KMS-11 (cell line): ENCODE results near the gene DET1.

ENCODE experiments used
- H2AFZ ChIP-seq: fragments of 200-600 bp; sonication (generic); 2 replicates; pipeline ENCODE4 v1.6.1; 2016; ENCODE audit warnings: antibody characterized with exemption, mixed run types, low read depth
- H3K27ac ChIP-seq: fragments of 200-600 bp; sonication (generic); 2 replicates; pipeline ENCODE4 v1.6.1; 2016; ENCODE audit warnings: mild to moderate bottlenecking, mixed run types
- H3K27me3 ChIP-seq: fragments of 200-600 bp; sonication (generic); 2 replicates; pipeline ENCODE4 v1.6.1; 2017; ENCODE audit warnings: mild to moderate bottlenecking, low read depth, mixed run types, moderate library complexity; ENCODE audit not compliant: insufficient read depth
- H3K36me3 ChIP-seq: fragments of 200-600 bp; sonication (generic); 2 replicates; pipeline ENCODE4 v1.6.1; 2017; ENCODE audit warnings: mild to moderate bottlenecking, mixed run types; ENCODE audit not compliant: insufficient read depth
- H3K4me1 ChIP-seq: fragments of 200-600 bp; sonication (generic); 2 replicates; pipeline ENCODE4 v1.6.1; 2016; ENCODE audit warnings: mild to moderate bottlenecking, low read depth, mixed run types; ENCODE audit not compliant: poor library complexity, severe bottlenecking
- H3K4me2 ChIP-seq: fragments of 200-600 bp; sonication (generic); 2 replicates; pipeline ENCODE4 v1.7.0; 2016; ENCODE audit warnings: mild to moderate bottlenecking, mixed run types
- H3K4me3 ChIP-seq: fragments of 200-600 bp; sonication (generic); IDR thresholded peaks from 2 replicates; pipeline ENCODE4 v1.6.1; 2017; ENCODE audit warnings: low read depth, low read length, mixed read lengths; ENCODE audit not compliant: insufficient read depth
- H3K79me2 ChIP-seq: fragments of 200-600 bp; sonication (generic); 2 replicates; pipeline ENCODE4 v1.6.1; 2016; ENCODE audit warnings: low read depth, mixed run types; ENCODE audit not compliant: insufficient read depth
- H3K9ac ChIP-seq: fragments of 200-600 bp; sonication (generic); 2 replicates; pipeline ENCODE4 v1.6.1; 2016; ENCODE audit warnings: mild to moderate bottlenecking, mixed run types
- H4K20me1 ChIP-seq: fragments of 200-600 bp; sonication (generic); 2 replicates; pipeline ENCODE4 v1.6.1; 2016; ENCODE audit warnings: mild to moderate bottlenecking, mixed run types; ENCODE audit not compliant: insufficient read depth
- CTCF ChIP-seq: fragments of 200-600 bp; sonication (generic); conservative IDR thresholded peaks from 2 replicates; pipeline ENCODE4 v1.6.1; 2017; ENCODE audit warnings: low read depth, mild to moderate bottlenecking, antibody characterized with exemption, low read length, moderate library complexity, mixed read lengths

Gene DET1

GRCh38 chr15:88467935-88468528 is 78.4 kb downstream of the DET1 start:
- Histone ChIP-seq H3K27ac (peak overlapping the region; percentile 61), H3K79me2 (peaks cover 45% of the 10 kb centered on the region; the same call in 1 of the 2 replicates), H3K27me3 (no peaks in the 10 kb centered on the region), H3K4me1 (peaks cover 58% of the 10 kb centered on the region), H3K9ac (peak overlapping the region; percentile 79), H3K4me2 (peak overlapping the region; percentile 98), H3K36me3 (no peaks in the 10 kb centered on the region; the same call in 1 of the 2 replicates), H4K20me1 (no peaks in the 10 kb centered on the region), H2AFZ (peak overlapping the region; percentile 73), H3K4me3 (no peak overlapping the region)
- TF ChIP-seq CTCF = peak; percentile 50

GRCh38 chr15:88467073-88467934 is 79.2 kb downstream of the DET1 start, which contains the start of the genes MRPL46 and MRPS11:
Gene MRPL46 (minus strand): TSS chr15:88467388. CDS start chr15:88467377, 11 bp downstream.
Gene MRPS11 (plus strand): TSS chr15:88467708. CDS start chr15:88467718, 10 bp downstream.
- Histone ChIP-seq H4K20me1 (no peaks in the 10 kb centered on the region), H3K27me3 (no peaks in the 10 kb centered on the region), H3K36me3 (no peaks in the 10 kb centered on the region; the same call in 1 of the 2 replicates), H3K79me2 (peaks cover 45% of the 10 kb centered on the region; the same call in 1 of the 2 replicates), H3K4me1 (peaks cover 51% of the 10 kb centered on the region), H2AFZ (peak within 1 kb of the TSS; percentile 73), H3K9ac (peak within 1 kb of the TSS; percentile 79), H3K4me2 (peak within 1 kb of the TSS; percentile 98), H3K4me3 (no peak within 1 kb of the TSS), H3K27ac (peak within 1 kb of the TSS; percentile 61)
- no peak for TF ChIP-seq CTCF

GRCh38 chr15:88465633-88466224 is 80.8 kb downstream of the DET1 start:
- H3K27ac ChIP-seq = no peak overlapping the region
- H3K79me2 ChIP-seq = peaks cover 45% of the 10 kb centered on the region; the same call in 1 of the 2 replicates
- no peaks in the 10 kb centered on the region for H3K27me3 ChIP-seq
- no peaks in the 10 kb centered on the region for H4K20me1 ChIP-seq
- no peak overlapping the region for H2AFZ ChIP-seq
- H3K4me3 ChIP-seq = no peak overlapping the region
- no peaks in the 10 kb centered on the region; the same call in 1 of the 2 replicates for H3K36me3 ChIP-seq
- peak overlapping the region; percentile 98 for H3K4me2 ChIP-seq
- TF ChIP-seq CTCF = no peak
- no peak overlapping the region for H3K9ac ChIP-seq
- H3K4me1 ChIP-seq = peaks cover 35% of the 10 kb centered on the region

- Histone ChIP-seq H3K36me3 (no peaks in the 10 kb centered on the region; the same call in 1 of the 2 replicates), H3K79me2 (peaks cover 37% of the 10 kb centered on the region; the same call in 1 of the 2 replicates)
Measured at GRCh38 chr15:88463870-88464532, 82.5 kb downstream of the DET1 start.

More at GRCh38 chr15:88463870-88464532, 82.5 kb downstream of the DET1 start:
- Histone ChIP-seq H3K27ac (no peak overlapping the region), H3K4me2 (no peak overlapping the region), H3K9ac (no peak overlapping the region), H3K4me3 (no peak overlapping the region), H2AFZ (no peak overlapping the region), H3K27me3 (no peaks in the 10 kb centered on the region), H3K4me1 (peaks cover 20% of the 10 kb centered on the region), H4K20me1 (no peaks in the 10 kb centered on the region)
- TF ChIP-seq CTCF = no peak
